ENCODE measurements around the gene ADD3.
A peak's percentile ranks its signal among the peaks of the same experiment; 100 is the strongest.
"Not testable (repeated sequence)": the region's sequence is repeated elsewhere in the genome, so short reads cannot be mapped to it uniquely, and the experiment has no call there.

ADD3 gene

GRCh38 chr10:110107430-110107829, 99.6 kb downstream of the ADD3 start:
- DNase-seq (ENCODE audit: low spot score): no peak

DNA sequence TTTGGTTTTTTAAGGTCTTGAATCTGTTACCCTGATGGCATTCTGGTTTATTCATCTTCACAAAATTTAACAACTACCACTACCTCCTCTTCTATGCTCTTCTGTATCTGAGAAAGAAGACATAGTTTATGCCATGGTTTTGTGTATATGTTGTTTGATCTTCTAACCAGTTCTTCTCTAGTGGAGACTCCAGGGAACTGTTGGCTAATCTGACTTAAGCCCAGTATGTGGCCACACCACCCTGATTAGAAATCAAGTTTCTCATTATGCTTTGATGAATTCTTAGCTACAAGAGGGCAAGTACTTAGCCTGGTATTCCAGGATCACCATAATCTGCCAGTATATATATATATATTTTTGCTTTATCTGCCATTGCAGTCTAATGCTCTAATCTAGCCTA, 100.1 kb downstream of the ADD3 start:
- DNase-seq (ENCODE audit: low spot score): no peak

DNA sequence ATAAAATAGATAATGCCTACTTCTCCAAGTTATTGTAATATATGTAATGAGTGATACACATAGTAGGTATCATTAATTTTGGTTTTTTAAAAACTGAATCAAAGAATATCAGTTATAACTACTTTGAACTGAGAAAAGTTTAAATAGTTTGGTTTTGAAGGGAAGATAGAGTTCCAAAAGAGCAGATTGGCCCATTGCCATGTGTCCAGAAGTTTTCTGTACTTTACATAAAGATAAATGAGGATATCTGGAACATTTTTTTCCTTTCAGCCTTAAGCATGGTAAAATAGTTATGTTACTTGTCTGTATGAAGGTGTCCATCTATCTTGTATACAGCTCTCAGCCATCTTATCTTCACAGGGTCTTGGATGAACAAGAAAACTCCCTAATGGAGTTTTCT, 101.7 kb downstream of the ADD3 start:
- no peak for DNase-seq (ENCODE audit: low spot score)

DNA sequence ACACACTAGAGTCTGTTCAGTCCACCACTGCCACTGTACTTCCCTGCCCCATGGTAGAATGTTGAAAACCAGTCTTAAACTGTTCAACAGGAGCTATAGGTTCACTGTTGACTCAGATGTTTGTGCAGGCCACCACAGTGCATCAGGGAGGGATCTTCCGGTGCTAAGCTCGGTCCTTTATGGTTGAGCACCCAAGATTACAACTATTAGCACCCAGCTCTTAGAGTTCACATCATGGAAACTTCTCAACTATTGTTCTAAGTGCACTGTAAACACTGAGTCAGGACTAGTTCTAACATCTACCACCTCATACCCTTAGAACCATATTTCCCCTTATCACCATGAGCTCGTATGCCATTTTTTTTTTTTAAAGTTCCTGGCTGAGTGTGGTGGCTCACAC, 102.6 kb downstream of the ADD3 start:
- no peak for DNase-seq (ENCODE audit: low spot score)

DNA sequence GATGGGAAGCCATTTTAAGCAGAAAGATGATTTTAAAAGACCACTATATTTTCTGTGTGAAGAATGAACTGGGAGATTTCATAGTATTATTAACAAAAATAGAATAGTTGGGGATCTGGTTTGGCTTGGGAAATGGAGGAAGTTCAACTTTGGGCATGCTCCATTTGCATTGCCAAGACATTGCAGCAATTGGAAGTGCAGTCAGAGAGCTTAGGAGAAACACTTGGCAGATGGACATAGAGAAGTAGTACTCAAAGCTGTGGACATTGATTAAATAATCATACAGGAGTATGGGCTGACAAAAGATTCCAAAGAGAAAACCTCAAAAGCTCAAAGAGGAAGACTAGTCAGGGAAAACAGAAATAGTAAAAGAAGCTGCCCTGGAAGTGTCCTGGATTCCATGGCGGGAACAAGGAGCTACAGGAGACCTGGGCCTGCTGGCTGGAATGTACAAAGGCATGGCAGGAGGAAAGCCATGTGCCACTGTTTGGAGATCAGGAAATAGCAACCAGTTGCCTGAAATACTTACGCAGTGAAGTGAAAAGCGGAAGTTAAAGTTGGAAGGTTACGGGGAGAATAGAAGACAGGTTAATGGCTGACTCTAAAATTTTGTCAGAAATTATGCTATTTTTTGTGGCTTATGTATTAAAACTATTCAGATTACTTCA, 106.0 kb downstream of the ADD3 start:
- DNase-seq (ENCODE audit: low spot score): no peak

- DNase-seq (ENCODE audit: low spot score): not testable (repeated sequence)
Observed at GRCh38 chr10:110114668-110115067, 106.9 kb downstream of the ADD3 start.

DNA sequence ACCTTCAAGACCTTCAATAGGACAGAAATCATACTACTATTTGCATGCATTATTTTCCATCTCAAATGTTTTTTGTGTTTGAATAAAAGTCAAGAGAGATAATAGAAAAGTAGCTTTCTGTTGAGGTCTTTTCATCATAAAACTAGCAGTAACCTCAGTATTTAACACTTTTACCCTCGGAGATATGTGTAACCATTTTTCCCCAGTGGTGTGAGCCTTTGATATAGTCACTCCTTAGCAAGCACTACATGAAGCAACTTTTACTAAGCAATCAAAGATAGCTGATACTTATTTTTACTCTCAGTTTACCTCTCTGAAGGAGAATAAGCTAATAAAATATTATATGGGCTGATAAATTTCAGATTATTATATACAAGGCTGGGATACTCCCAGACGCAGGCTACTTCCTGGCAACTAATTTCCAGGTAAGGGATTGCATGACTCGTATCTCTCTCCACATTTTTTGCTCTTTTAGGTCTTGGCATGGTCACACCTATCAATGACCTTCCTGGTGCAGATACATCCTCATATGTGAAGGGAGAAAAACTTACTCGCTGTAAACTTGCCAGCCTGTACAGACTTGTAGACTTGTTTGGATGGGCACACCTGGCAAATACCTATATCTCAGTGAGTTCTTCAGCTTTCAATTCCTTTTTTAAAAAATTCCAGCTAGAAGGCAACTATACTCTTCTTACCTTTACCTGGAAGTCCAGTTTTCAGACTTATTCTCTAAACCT, 108.2 kb downstream of the ADD3 start:
- DNase-seq (ENCODE audit: low spot score): no peak

DNA sequence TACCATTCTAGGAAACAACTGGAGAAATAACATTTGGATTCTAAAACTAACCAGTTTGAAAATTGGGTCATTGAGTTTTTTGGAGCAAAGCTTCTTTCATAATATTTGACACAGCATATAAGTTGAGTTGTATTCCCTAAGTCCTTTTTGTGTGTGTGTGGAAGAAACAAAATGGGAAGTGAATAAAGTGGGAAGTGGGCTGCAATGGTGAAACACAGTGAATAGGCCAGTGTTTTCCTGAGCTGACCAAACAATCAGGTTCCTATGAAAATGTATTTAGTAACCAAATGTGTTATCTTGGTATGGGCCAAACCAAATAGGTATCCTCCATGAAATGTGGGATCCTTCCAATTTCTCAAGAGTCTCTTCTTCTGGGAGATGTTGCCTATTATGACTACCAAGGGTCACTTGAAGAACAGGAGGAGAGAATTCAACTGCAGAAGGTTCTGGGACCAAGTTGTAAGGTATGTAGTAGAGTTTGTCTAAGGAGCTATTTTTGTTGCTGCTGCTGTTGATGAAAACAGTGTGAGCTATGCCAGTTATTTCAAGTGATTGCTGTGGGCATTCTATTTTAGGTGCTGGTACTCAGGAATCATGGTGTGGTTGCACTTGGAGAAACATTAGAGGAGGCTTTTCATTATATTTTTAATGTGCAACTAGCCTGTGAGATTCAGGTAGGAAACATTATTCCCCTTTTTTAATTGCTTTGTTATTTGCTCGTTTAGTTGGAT, 111.3 kb downstream of the ADD3 start:
- no peak for DNase-seq (ENCODE audit: low spot score)

DNA sequence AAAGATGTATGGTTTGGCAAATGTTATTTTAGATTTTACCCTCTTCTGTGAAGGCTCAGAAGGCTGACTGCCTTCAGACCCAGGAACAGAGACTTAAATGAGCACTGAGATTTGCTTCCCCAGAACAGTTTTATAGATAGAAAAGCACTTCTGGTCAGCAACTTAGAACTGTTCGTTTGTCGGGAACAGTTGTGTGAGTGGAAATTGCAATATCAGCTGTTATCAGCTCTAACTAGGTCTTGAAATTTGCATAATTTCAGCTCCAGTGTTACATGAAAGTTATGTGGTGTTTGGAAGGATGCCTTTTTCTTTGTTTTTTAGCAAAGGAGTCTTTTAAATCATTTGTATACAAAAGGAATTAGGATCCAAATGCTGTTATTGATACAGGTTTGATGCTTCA, 115.8 kb downstream of the ADD3 start:
- DNase-seq (ENCODE audit: low spot score): no peak

DNA sequence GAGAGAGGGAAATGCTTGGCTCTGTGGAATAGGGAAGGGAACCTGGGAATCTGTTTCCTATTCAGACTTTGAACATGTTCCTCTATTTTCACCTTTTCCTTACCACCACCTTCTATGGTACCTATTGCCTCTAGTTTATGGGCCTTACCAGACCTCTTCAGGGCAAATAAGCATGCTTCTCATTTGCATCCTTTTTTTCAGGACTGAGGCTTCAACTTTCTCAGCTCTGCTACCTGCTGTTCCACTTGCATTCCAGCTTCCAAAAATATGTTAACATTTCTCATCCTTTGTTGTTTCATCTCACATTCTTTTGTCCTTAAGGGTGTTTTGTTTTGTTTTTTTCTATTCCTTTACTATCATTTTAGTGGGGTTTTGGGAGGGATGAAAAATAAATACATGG, 121.7 kb downstream of the ADD3 start:
- DNase-seq (ENCODE audit: low spot score): no peak

GRCh38 chr10:110134917-110135316, 127.1 kb downstream of the ADD3 start:
- DNase-seq (ENCODE audit: low spot score): no peak

DNA sequence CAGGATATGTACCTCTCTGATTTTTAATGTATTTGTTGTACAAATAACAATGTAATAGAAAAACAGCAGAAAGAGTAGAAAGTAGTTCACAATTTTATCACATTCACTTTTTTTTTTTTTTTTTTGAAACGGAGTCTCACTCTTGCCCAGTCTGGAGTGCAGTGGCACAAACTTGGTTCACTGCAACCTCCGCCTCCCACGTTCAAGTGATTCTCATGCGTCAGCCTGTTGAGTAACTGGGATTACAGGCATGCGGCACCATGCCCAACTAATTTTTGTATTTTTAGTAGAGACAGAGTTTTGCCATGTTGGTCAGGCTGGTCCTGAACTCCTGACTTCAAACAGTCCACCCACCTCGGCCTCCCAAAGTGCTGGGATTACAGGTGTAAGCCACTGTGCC, 128.1 kb downstream of the ADD3 start:
- DNase-seq (ENCODE audit: low spot score): not testable (repeated sequence)

- DNase-seq (ENCODE audit: low spot score): peak; percentile 80
Observed at GRCh38 chr10:110137142-110137545, 129.4 kb downstream of the ADD3 start.

DNA sequence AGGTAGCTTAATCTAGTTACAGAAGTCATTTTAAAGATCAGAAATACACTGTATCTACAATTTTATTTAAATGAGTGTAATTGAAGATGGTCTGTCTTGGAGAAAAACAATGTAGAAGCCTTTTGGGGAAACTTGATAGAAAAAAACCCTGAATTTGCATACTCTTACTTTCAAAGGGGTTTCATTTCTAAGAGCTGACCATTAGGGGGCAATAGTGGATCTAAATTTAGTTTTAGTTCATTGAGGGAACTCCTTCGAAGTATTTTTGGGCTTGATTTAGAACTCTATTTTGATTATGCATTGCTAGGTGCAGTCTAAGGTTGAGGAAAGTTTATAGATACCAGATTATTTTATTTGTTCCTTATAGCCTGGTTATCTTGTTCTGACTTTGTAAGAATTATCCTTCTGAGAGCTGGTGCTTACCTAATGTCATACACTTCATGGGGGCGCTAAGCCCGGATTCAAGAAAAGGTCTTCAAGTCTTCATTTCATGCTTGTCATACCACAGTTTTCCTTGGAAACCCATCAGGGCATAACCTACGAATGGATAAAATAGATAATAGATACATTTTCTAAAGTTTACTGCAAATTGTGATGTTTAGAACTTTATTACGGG, 130.5 kb downstream of the ADD3 start:
- peak; percentile 71 for DNase-seq (ENCODE audit: low spot score)

GRCh38 chr10:110141185-110141584, 133.4 kb downstream of the ADD3 start:
- no peak for DNase-seq (ENCODE audit: low spot score)

GRCh38 chr10:110141871-110142635, 134.3 kb downstream of the ADD3 start:
- DNase-seq (ENCODE audit: low spot score): peak; percentile 25

DNA sequence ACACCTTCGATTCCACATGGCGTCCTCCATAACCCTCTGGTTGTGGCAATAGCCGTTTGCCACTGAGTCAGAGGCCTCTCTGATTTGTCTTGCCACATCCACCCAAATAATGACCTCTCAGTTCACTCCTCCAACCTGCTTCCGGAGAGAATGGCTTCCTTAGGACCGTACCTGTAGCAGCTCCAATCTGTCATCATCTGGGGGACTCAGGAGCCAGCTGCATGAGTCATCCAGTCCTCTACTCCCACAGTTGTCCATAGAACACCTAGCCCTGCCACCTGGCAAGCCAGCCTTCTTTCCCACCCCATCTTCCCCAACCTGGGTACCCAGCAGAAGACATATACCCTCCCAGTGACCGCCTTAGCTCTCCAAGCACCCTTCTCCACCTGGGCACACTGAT, 135.2 kb downstream of the ADD3 start:
- peak; percentile 66 for DNase-seq (ENCODE audit: low spot score)

DNA sequence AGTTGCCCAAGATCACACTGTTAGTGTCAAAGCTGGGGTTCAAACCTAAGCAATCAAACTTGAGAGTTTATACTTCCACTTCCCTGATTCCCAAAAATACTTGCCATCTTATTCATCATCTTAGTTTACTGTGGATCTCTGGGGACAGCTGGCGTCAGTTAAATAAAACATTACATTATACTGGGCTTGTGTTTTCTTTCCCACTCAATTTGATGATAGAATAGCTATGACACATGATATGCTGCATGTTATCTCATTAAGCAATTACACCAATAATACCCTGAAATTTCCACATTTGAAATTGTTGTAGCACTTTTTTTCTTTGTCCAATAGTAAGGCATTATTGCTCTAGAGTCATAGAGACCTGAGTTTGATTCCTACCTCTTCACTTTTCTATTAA, 136.7 kb downstream of the ADD3 start:
- no peak for DNase-seq (ENCODE audit: low spot score)

GRCh38 chr10:110147961-110148360, 140.2 kb downstream of the ADD3 start:
- DNase-seq (ENCODE audit: low spot score): peak; percentile 60

DNA sequence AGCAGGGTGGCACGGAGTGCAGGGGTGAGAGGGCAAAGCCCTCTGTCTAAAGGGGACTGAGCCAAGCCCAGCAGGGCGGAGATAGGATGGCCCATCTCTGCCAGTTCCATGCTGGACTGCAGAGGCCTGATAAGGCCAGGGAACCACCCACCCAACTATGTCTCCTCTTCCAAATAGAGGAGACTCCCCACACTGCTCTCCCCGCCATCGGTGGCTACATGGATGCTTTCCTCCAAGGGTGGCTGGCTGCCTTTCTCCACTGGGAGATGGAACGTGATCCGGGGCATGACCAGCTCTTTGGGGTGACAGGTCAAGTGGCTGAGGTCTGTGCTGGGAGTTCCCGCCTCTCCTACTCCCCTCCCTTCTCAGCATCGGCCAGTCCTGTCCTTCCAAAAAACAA, 141.5 kb downstream of the ADD3 start:
- DNase-seq (ENCODE audit: low spot score): no peak

DNA sequence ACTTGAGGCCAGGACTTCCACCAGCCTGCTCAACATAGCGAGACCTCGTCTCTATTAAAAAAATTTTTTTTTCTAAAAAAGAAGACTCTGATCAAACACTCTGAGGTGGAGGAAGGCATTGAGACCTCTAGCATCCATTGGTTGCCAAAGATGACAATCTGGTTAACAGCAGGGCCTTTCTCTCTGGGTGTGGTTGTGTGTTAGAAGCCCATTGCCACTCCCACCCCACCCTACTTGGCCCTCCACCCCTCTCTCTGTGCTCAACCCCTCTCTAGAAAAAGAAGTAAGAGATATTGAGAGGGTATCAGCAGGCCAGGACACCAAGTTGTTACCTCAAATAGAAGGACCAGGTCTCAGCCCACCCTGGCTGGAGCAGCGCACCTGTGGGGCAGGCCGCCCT, 142.3 kb downstream of the ADD3 start:
- no peak for DNase-seq (ENCODE audit: low spot score)

- DNase-seq (ENCODE audit: low spot score): no peak
Observed at GRCh38 chr10:110150981-110151380, 143.2 kb downstream of the ADD3 start.
